ENCODE results near the gene GNG7.

DNA sequence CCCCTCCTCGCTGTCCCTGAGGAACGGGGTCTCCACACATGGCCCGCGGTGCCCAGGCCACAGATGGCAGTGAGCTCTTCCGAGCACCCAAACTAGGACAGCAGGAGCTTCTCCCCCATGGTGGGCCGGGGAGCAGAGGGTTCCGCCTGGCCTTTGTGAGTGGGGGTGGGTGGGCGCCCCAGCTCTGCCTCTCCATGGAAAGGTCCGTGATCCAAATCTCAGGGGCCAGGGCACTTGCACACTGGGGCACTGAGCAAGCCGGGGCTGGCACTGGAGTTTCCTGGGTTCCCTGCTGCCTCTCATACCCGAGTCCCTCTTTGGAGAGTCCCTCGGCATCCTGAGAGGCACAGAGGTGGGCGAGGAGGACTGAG, 20.8 kb upstream of the GNG7 start:
- TF ChIP-seq, protein P1, sequence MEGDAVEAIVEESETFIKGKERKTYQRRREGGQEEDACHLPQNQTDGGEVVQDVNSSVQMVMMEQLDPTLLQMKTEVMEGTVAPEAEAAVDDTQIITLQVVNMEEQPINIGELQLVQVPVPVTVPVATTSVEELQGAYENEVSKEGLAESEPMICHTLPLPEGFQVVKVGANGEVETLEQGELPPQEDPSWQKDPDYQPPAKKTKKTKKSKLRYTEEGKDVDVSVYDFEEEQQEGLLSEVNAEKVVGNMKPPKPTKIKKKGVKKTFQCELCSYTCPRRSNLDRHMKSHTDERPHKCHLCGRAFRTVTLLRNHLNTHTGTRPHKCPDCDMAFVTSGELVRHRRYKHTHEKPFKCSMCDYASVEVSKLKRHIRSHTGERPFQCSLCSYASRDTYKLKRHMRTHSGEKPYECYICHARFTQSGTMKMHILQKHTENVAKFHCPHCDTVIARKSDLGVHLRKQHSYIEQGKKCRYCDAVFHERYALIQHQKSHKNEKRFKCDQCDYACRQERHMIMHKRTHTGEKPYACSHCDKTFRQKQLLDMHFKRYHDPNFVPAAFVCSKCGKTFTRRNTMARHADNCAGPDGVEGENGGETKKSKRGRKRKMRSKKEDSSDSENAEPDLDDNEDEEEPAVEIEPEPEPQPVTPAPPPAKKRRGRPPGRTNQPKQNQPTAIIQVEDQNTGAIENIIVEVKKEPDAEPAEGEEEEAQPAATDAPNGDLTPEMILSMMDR (IDR thresholded peaks at IDR 0.05; ENCODE audit: extremely low read depth in 1 of 2, insufficient read depth in 1 of 2, low read depth in 1 of 2, low read length in 2 of 2), result no peak
- no peak for TF ChIP-seq POLR2A (IDR thresholded peaks at IDR 0.05; ENCODE audit: low read depth, low read length)
- TF ChIP-seq MAX (IDR thresholded peaks at IDR 0.05; ENCODE audit: insufficient read depth, insufficient read length), result no peak
- no peak for TF ChIP-seq POLR2AphosphoS5 (IDR thresholded peaks at IDR 0.05; ENCODE audit: insufficient read depth, low read depth, low read length)
- no peak for TF ChIP-seq GATA2 (IDR thresholded peaks at IDR 0.05; ENCODE audit: insufficient read depth, insufficient read length, low read depth, low read length)

All from endothelial cell of umbilical vein (primary cell).